Measurements from ENCODE around the gene SLC7A8.

SLC7A8 gene

DNA sequence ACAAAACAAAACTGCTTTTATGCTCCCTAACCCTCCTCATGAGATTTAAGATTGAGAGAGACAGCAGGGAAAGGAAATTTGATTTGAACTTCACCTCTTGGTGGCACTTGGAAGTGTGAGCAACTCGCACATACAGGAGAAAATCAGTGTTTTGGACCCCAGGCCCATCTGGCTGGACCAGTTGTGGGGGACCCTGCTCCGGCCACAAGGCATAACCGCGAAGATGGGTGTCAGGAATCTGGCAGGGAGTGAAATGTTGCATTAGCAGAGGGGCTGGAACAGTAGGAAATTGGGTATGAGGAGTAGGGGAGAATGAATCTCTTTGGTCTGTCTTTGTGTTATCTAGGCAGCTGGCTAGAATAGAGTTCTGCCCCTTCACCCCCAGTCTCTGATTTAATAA is 79.9 kb downstream of the SLC7A8 start:
- no peak for DNase-seq (ENCODE audit: insufficient read length, low spot score)
- TF ChIP-seq POLR2A (IDR thresholded peaks at IDR 0.05; ENCODE audit: low read depth, low read length) (no peak), SPI1 (IDR thresholded peaks at IDR 0.05; ENCODE audit: low read depth, low read length) (no peak), TAF1 (IDR thresholded peaks at IDR 0.05; ENCODE audit: low read depth, low read length) (no peak), POU2F2 (IDR thresholded peaks at IDR 0.05; ENCODE audit: low read depth, low read length) (no peak), POLR2AphosphoS5 (IDR thresholded peaks at IDR 0.05; ENCODE audit: low read depth, low read length) (no peak), PAX5 (IDR thresholded peaks at IDR 0.05; ENCODE audit: insufficient read depth, low read length, severe bottlenecking) (no peak)
- FAIRE-seq = no peak

DNA sequence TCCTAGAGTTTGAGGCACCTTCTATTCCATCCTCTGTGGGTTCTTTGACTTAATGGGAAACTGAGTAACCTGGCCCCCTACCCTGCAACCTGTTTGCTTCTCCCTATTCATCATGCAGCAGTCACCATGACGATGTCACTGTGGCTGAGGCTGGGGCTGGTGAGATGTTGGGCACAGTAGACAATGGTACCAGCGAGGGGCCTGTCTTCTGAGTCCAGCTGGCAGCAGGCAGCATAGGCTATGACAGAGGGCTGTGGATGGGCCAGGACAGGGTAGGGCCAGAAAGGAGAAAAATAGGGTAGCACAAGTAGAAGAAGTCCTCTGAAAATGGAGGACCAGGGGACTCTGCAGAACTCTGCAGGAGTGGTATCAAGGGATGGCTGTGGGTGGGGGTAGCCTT is 80.7 kb downstream of the SLC7A8 start:
- TF ChIP-seq TAF1 (IDR thresholded peaks at IDR 0.05; ENCODE audit: low read depth, low read length) (no peak), POU2F2 (IDR thresholded peaks at IDR 0.05; ENCODE audit: low read depth, low read length) (no peak), POLR2A (IDR thresholded peaks at IDR 0.05; ENCODE audit: low read depth, low read length) (no peak), SPI1 (IDR thresholded peaks at IDR 0.05; ENCODE audit: low read depth, low read length) (no peak), PAX5 (IDR thresholded peaks at IDR 0.05; ENCODE audit: insufficient read depth, low read length, severe bottlenecking) (no peak), POLR2AphosphoS5 (IDR thresholded peaks at IDR 0.05; ENCODE audit: low read depth, low read length) (no peak)
- DNase-seq (ENCODE audit: insufficient read length, low spot score) = no peak
- no peak for FAIRE-seq

DNA sequence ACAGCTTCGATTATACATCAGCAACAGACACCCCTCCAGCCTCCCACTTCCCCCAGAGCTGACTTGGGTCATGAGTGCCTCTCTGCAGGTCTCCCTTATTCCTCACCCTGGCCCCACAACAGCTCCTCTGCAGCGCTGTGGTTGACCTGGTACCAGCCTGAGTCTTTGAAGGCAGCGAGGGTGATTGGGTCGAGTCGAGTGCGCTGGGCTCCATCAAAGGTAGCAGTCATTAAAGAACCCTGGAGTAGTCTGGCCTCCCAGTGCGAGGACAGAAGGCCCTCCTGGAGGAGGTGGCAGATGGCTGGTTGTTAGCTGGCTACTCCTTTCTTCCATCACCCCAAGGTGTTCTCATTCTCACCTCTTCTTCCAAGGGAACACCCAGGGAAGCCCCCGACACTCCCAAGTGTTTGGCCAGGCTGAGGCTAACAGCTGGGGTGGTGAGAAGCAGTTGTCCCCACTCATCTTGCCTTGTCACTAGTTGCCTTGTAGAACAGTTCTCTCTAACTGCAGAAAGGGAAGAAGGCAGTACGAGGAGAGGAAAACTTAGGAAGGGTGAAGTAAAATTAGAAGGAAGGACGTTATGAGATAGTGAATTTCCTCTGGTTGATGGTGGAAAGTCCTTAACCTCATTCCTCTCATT is 81.4 kb downstream of the SLC7A8 start:
- DNase-seq (ENCODE audit: insufficient read length, low spot score) (no peak), FAIRE-seq (no peak)
- TF ChIP-seq SPI1 (IDR thresholded peaks at IDR 0.05; ENCODE audit: low read depth, low read length) (no peak), TAF1 (IDR thresholded peaks at IDR 0.05; ENCODE audit: low read depth, low read length) (no peak), POLR2A (IDR thresholded peaks at IDR 0.05; ENCODE audit: low read depth, low read length) (no peak), POU2F2 (IDR thresholded peaks at IDR 0.05; ENCODE audit: low read depth, low read length) (no peak), POLR2AphosphoS5 (IDR thresholded peaks at IDR 0.05; ENCODE audit: low read depth, low read length) (no peak), PAX5 (IDR thresholded peaks at IDR 0.05; ENCODE audit: insufficient read depth, low read length, severe bottlenecking) (no peak)

DNA sequence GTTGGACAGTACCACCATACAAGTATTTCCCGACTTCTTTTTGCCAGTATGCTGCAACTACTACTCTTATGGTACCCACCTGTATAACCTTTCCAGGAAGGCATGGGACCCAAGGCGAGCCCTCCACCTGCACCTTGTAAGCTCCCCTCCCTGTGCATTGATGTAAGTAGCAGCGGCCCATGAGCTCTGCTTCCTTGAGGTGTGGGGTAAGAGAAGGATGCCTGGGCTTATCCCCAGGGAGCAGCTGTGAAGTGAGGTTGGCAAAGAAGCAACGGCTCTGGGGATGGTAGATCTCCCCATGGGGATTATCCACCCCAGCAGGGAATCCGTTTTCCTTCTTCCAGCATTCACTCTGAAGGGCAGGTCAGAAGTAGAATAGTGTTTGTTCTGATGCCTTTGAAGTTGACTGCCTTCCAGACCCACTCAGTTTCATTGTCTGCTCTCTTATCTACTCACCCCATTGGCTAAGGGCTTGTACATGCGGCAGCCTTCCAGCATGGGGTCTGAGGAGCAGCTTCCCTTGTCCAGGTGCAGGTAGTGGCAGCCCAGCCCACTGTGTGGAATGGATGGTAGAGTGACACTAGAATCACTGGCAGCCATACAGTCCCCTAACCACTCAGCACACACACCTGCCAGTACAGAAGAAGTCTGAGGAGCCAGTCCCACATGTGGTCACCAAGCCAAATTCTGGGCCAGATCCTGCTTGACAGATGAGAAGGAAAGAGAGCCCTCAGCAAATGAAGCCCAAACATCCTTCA is 82.1 kb downstream of the SLC7A8 start:
- no peak for TF ChIP-seq PAX5 (IDR thresholded peaks at IDR 0.05; ENCODE audit: insufficient read depth, low read length, severe bottlenecking)
- no peak for TF ChIP-seq TAF1 (IDR thresholded peaks at IDR 0.05; ENCODE audit: low read depth, low read length)
- TF ChIP-seq SPI1 (IDR thresholded peaks at IDR 0.05; ENCODE audit: low read depth, low read length) = no peak
- no peak for TF ChIP-seq POLR2AphosphoS5 (IDR thresholded peaks at IDR 0.05; ENCODE audit: low read depth, low read length)
- DNase-seq (ENCODE audit: insufficient read length, low spot score) = no peak
- FAIRE-seq = no peak

DNA sequence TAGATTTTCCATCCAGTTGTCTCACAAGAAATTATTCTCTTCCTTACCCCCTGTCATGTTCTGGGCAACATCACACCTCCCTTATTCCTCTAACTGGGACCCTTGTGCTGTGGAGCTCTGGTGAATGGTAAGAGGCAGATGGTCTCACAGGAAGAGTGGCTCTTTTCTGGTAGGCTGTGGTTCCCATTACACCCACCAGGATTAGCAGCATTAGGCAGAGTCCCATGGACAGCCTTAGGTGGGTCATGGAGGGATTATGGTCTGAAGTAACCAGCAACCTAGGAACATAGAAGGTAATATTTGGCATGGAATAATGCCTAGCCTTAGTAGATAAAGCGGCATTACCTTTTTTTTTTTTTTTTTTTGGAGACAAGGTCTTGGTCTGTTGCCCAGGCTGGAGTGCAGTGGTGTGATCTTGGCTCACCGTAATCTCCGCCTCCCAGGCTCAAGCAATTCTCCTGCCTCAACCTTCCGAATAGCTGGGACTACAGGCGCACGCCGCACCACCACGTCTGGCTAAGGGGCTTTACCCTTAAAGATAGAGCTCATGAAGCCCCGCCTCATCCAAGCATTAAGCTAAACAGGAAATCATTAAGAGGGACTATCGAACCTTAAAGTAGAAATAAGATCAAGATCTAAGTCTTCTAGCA is 84.1 kb downstream of the SLC7A8 start:
- FAIRE-seq (no peak), DNase-seq (ENCODE audit: insufficient read length, low spot score) (no peak)
- TF ChIP-seq SPI1 (IDR thresholded peaks at IDR 0.05; ENCODE audit: low read depth, low read length) (no peak), POLR2AphosphoS5 (IDR thresholded peaks at IDR 0.05; ENCODE audit: low read depth, low read length) (no peak), TAF1 (IDR thresholded peaks at IDR 0.05; ENCODE audit: low read depth, low read length) (no peak), PAX5 (IDR thresholded peaks at IDR 0.05; ENCODE audit: insufficient read depth, low read length, severe bottlenecking) (no peak), POU2F2 (IDR thresholded peaks at IDR 0.05; ENCODE audit: low read depth, low read length) (no peak), POLR2A (IDR thresholded peaks at IDR 0.05; ENCODE audit: low read depth, low read length) (no peak)

DNA sequence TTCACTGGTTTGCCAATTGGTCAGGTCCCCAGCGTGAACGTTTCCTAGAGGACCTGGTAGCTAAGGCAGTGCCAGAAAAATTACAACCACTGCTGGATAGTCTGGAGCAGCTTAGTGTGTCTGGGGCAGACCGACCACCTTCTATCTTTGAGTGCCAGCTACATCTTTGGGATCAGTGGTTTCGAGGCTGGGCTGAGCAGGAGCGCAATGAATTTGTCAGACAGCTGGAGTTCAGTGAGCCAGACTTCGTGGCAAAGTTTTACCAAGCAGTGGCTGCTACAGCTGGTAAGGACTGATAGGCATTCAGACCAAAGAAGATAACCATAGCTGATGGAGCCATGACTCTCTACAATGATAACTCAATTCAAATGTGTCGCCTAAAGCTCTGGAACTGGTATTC is 85.7 kb downstream of the SLC7A8 start:
- no peak for FAIRE-seq
- TF ChIP-seq PAX5 (IDR thresholded peaks at IDR 0.05; ENCODE audit: insufficient read depth, low read length, severe bottlenecking) = no peak
- no peak for DNase-seq (ENCODE audit: insufficient read length, low spot score)

DNA sequence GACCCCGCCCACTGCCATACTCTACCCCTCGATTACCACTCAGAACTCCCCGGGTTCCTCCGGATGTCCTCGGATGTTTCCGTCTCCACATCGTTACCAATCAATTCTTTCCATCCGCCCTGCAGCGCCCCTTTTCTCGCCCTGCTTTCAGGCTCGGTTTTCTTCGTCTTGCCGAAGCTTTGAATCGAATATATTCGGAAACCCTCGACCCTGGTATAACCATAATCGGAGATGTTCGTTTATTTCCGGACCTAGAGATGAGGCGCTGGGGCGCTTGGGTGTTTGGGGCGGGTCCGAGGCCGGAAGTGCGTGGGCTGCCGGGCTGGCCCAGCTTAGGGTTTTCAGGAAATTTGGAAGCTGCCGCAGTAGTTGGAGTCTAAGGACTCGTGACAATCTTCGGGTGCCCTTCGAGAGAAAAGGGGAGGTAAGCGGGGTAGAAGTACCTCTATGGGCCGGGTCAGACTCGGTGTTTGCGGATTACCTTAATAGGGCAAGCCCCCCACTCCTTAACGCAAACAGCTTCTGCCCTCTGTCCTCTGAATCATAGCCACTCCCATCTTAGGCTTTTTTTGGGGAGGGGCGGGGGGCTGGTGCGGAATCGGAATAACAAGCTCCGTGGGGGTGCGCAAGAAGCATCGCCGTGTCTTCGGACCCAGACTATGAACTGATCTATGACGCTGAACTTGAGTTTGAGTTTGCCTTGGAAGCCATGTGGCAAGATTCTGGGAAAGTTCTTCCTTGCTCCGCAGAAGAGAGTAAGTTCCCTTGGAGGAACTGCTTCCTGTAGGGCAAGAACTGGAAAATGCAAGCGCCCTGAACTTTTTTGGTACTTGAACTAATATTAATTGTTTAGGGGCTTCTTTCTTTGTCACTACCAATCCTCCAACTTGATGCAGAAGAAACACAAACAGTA is 88.0 kb downstream of the SLC7A8 start, which contains the start of gene C14orf119:
Gene C14orf119, plus strand, starts transcription at position 310 of the 913 bp plus-strand sequence. CDS start 2,154 bp downstream, outside the sequence.
- DNase-seq (ENCODE audit: insufficient read length, low spot score) (peak; percentile 90), FAIRE-seq (no peak)
- TF ChIP-seq PAX5 (IDR thresholded peaks at IDR 0.05; ENCODE audit: insufficient read depth, low read length, severe bottlenecking) = no peak
- TF ChIP-seq POLR2AphosphoS5 (IDR thresholded peaks at IDR 0.05; ENCODE audit: low read depth, low read length) = peak; percentile 78
- peak; percentile 77 for TF ChIP-seq TAF1 (IDR thresholded peaks at IDR 0.05; ENCODE audit: low read depth, low read length)
- no peak for TF ChIP-seq SPI1 (IDR thresholded peaks at IDR 0.05; ENCODE audit: low read depth, low read length)
- peak; percentile 55; the same call in 1 of the 2 replicates for TF ChIP-seq POLR2A (IDR thresholded peaks at IDR 0.05; ENCODE audit: low read depth, low read length)
- TF ChIP-seq POU2F2 (IDR thresholded peaks at IDR 0.05; ENCODE audit: low read depth, low read length) = 0 out of 2 replicates have a peak, but pooled peaks have one; percentile 57

DNA sequence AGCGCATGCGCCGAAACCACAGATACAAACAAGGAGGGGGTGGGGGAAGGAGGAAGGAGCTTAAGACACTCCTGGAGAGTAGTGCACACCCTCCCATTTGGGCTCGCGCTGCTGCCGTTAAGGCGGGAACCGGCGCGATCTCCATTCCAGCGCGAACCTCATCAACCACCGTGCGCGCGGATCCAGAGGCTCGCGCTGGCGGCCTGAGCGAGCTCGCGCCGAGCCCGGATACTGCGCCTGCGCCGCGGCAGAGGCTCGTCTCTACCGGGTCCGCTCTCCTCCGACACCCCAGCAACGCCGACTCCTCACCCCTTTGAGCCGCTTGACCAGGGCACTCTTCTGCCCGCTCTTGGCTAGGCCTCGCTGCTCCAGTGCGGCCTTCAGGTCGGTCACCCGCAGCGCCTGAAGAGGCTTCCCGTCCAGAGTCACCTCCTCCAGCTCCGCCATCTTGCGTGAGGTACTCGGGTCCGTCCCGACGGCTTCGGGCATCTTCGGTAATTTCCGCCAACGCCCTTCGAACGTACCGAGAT is 88.7 kb downstream of the SLC7A8 start, which contains the start of gene ACIN1:
Gene ACIN1, minus strand, starts transcription at position 471 of the 530 bp plus-strand sequence. Its CDS starts 24 bp downstream, at position 447.
- no peak for TF ChIP-seq PAX5 (IDR thresholded peaks at IDR 0.05; ENCODE audit: insufficient read depth, low read length, severe bottlenecking)
- TF ChIP-seq POLR2A (IDR thresholded peaks at IDR 0.05; ENCODE audit: low read depth, low read length) = peak; percentile 85
- TF ChIP-seq POU2F2 (IDR thresholded peaks at IDR 0.05; ENCODE audit: low read depth, low read length) = 0 out of 2 replicates have a peak, but pooled peaks have one; percentile 14
- TF ChIP-seq POLR2AphosphoS5 (IDR thresholded peaks at IDR 0.05; ENCODE audit: low read depth, low read length) = no peak; the same call in 1 of the 2 replicates
- TF ChIP-seq TAF1 (IDR thresholded peaks at IDR 0.05; ENCODE audit: low read depth, low read length) = peak; percentile 98
- no peak for TF ChIP-seq SPI1 (IDR thresholded peaks at IDR 0.05; ENCODE audit: low read depth, low read length)
- DNase-seq (ENCODE audit: insufficient read length, low spot score) (peak; percentile 56), FAIRE-seq (peak; percentile 96)
